HG02642 (cell line): ENCODE results near the gene CELF3.
"Not testable (repeated sequence)": the region's sequence is repeated elsewhere in the genome, so short reads cannot be mapped to it uniquely, and the experiment has no call there.

Source experiments
- ATAC-seq: cut with Tn5 transposase; IDR thresholded peaks from one replicate; pipeline ENCODE4 v1.9.1; 2021; ENCODE audit warnings: mild to moderate bottlenecking; ENCODE audit not compliant: unreplicated experiment, poor library complexity

Gene CELF3

DNA sequence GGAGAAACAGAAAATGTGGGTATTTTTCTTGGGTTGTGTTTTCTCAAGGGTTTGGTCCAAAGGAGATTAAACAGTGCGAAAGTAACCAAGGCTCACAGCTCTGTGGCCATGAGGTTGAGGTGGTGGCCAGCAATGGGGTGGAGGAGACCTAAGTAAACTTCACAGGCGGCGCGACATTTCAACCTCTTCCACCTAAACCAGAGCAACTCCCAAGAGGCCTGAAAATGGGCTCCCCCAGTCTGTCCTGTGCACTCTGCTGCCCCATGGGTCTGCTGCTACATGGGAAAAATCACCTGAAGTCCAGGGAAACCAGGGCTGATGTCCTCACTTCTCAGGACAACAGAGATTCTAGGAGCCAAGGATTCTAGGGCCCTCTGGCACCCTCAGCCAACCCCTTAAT lies 12.4 kb downstream of the CELF3 start:
- ATAC-seq: no peak

DNA sequence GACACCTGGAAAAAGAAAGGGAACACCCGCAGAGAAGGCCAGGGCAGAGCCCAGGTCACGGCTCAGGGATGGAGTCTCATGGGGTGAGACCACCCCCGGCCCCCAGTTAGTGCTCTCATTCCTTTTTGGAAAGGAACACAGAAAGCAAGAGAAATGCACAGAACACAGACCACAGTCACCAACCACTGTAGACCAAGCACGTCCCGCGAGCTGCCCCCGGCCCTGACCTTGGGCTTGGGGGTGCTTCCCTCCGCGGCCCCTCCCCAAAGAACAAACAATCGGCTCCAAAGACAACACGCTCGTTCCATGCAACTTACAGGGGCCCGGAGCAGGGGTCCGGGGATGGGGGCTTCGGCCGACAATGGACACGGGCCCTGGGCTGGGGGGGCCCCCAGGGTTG lies 12.8 kb downstream of the CELF3 start:
- no peak for ATAC-seq

- ATAC-seq: no peak
These were observed 13.7 kb downstream of the CELF3 start for GRCh38 chr1:151702936-151703335.

DNA sequence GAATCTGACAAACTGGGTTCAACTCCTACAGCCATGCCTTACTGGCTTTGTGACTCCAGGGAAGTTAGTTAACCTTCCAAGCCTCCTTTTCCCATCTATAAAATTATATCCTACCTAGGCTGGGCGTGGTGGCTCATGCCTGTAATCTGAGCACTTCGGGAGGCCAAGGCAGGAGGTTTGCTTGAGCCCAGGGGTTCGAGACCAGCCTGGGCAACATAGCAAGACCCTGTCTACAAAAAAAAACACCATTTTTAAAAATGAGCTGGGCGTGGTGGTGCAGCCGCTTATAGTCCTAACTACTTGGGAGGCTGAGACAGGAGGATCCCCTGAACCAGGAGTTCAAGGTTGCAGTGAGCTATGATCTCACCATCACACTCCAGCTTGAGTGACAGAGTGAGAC lies 15.1 kb downstream of the CELF3 start:
- ATAC-seq: no peak

GRCh38 chr1:151693057-151693651 lies 23.4 kb downstream of the CELF3 start:
- ATAC-seq: no peak

DNA sequence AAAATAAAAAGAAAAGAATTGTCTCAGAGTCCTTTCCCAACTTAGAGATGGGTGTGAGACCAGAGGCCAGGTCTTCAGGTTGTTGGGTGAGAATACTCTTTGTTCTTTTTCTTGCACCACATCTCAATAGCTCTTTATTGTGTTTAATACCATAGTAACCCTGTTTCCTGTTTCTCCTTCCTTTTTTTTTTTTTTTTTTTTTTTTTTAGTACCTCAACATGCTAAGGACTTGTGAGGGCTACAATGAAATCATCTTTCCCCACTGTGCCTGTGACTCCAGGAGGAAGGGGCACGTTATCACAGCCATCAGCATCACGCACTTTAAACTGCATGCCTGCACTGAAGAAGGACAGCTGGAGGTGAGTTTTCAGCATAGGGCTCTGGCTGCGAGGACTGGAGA lies 24.4 kb downstream of the CELF3 start:
- ATAC-seq: no peak

- ATAC-seq: no peak
These were observed 27.1 kb downstream of the CELF3 start for GRCh38 chr1:151689494-151689893.

GRCh38 chr1:151686561-151686960 lies 30.0 kb downstream of the CELF3 start:
- ATAC-seq: no peak

- no peak for ATAC-seq
These were observed 32.5 kb downstream of the CELF3 start for GRCh38 chr1:151684128-151684527.

- not testable (repeated sequence) for ATAC-seq
These were observed 33.7 kb downstream of the CELF3 start for GRCh38 chr1:151682901-151683300.

- ATAC-seq: no peak
These were observed 34.7 kb downstream of the CELF3 start for GRCh38 chr1:151681923-151682322.

DNA sequence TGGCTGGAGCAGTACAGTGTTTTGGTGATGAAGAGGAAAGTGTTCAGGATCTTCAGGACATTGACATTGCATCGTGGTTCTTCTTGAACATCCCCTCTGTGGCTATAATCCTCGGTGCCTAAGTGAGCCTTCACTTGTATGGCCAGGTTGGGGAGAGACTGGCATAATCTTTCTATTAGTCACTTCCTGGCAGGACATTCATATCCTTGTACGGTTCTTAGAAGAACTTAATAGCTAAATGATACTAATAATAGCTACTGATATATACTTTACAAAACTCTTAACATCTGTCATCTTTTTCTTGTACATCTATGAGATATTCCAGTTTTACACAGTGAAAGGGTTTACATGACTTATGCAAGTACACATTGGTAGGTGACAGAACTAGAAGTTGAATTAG lies 35.8 kb downstream of the CELF3 start:
- no peak for ATAC-seq

DNA sequence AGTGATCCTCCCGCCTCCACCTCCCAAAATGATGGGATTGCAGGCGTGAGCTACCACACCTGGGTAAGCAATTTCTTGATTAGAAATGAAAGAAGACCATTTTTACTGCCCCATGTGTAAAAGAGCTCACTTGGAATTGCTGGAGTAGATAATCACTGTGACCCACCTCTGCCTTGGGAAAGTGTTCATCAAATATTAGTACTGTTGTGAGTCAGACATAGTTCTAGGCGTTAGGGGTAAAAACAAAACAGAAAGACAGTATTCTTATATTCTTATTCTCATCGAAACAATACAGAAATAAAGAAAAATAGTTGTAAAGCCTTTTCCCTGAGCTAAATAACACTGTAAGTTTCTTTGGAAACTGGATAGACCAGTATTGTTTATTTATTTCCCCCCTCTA lies 36.2 kb downstream of the CELF3 start:
- ATAC-seq: no peak

- no peak for ATAC-seq
These were observed 43.2 kb downstream of the CELF3 start for GRCh38 chr1:151673407-151673806.

DNA sequence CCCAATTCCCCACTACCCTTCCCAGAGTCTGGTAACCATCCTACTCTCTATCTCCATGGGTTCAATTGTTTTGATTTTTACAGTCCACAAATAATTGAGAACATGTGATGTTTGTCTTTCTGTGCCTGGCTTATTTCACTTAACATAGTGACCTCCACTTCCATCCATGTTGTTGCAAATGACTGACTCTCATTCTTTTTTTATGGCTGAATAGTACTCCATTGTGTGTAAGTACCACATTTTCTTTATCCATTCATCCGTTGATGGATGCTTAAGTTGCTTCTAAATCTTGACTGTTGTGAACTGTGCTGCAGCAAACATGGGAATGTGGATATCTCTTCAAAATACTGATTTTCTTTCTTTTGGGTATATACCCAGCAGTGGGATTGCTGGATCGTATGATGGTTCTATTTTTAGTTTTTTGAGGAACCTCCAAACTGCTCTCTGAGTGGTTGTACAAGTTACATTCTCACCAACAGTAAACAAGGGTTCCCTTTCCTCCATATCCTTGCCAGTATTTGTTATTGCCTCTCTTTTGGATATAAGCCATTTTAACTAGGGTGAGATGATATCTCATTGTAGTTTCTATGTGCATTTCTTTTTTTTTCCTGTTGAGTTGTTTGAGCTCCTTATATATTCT lies 46.4 kb downstream of the CELF3 start:
- not testable (repeated sequence) for ATAC-seq

DNA sequence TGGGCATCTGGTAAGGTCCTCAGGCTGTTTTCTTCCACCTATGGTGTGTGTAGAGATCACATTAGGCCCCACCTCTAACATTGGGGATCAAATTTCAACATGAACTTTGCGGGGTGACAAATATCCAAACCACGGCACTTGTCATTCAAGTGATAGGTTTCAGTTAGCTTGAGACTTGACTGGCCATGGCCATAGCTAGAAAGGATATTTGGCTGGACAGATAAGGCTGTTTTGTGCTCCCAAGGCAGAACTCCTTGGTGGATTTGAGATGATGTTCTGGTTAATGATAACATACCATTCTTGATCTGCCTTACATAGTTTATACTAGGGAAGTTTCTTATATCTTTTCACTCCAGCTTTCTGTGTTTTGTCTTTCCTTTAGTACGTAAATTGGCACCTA lies 48.5 kb downstream of the CELF3 start:
- ATAC-seq: no peak

GRCh38 chr1:151661751-151662150 lies 54.9 kb downstream of the CELF3 start:
- no peak for ATAC-seq

- ATAC-seq: no peak
These were observed 61.2 kb downstream of the CELF3 start for GRCh38 chr1:151655371-151655770.

GRCh38 chr1:151653397-151653796 lies 63.2 kb downstream of the CELF3 start:
- ATAC-seq: no peak
